GM19239 (cell line): ENCODE data around the gene DDIT4.
"Not testable (repeated sequence)": the region's sequence is repeated elsewhere in the genome, so short reads cannot be mapped to it uniquely, and the experiment has no call there.

ENCODE experiments used
- DNase-seq: peaks from one replicate; pipeline ENCODE4 v3.0.0; 2011; ENCODE audit warnings: low spot score; ENCODE audit not compliant: insufficient read length
- FAIRE-seq: peaks from 2 replicates; lab custom pipeline; 2011; peaks lifted over from hg19 to GRCh38; lab: Jason Lieb, UNC

Gene DDIT4

GRCh38 chr10:72248468-72249151 is 25.1 kb upstream of the DDIT4 start:
- peak; percentile 95 for FAIRE-seq
- DNase-seq = peak; percentile 62

- FAIRE-seq, DNase-seq: not testable (repeated sequence)
Measured at GRCh38 chr10:72249176-72249862, 24.4 kb upstream of the DDIT4 start.

- FAIRE-seq (no peak), DNase-seq (no peak)
Measured at GRCh38 chr10:72250666-72251065, 23.1 kb upstream of the DDIT4 start.

GRCh38 chr10:72251635-72252034 is 22.1 kb upstream of the DDIT4 start:
- FAIRE-seq = no peak
- DNase-seq = no peak

GRCh38 chr10:72252972-72253371 is 20.8 kb upstream of the DDIT4 start:
- no peak for DNase-seq
- peak; percentile 28 for FAIRE-seq

- DNase-seq = no peak
- FAIRE-seq = no peak
Measured at GRCh38 chr10:72253578-72253977, 20.1 kb upstream of the DDIT4 start.

GRCh38 chr10:72254813-72255568 is 18.7 kb upstream of the DDIT4 start:
- no peak for FAIRE-seq
- DNase-seq = no peak

GRCh38 chr10:72255977-72256729 is 17.6 kb upstream of the DDIT4 start:
- DNase-seq (no peak), FAIRE-seq (no peak)

GRCh38 chr10:72257051-72257892 is 16.5 kb upstream of the DDIT4 start:
- FAIRE-seq = peak; percentile 71

GRCh38 chr10:72258617-72259016 is 15.1 kb upstream of the DDIT4 start:
- FAIRE-seq (no peak), DNase-seq (no peak)

More at GRCh38 chr10:72257051-72257892, 16.5 kb upstream of the DDIT4 start:
- no peak for DNase-seq

- no peak for DNase-seq
- FAIRE-seq = peak; percentile 68
Measured at GRCh38 chr10:72259491-72260238, 14.1 kb upstream of the DDIT4 start.

GRCh38 chr10:72260239-72260975 is 13.3 kb upstream of the DDIT4 start:
- DNase-seq (peak; percentile 53), FAIRE-seq (peak; percentile 83)

- DNase-seq = no peak
- FAIRE-seq = peak; percentile 95
Measured at GRCh38 chr10:72260976-72261783, 12.5 kb upstream of the DDIT4 start.

- DNase-seq = no peak
- no peak for FAIRE-seq
Measured at GRCh38 chr10:72261784-72262404, 11.8 kb upstream of the DDIT4 start.

GRCh38 chr10:72263613-72264241 is 10.0 kb upstream of the DDIT4 start:
- DNase-seq (no peak), FAIRE-seq (no peak)

GRCh38 chr10:72264536-72264935 is 9.2 kb upstream of the DDIT4 start:
- FAIRE-seq (no peak), DNase-seq (no peak)
